GM19438 (cell line): ENCODE data around the gene NEUROG1.

Experiments
- ATAC-seq: cut with Tn5 transposase; IDR thresholded peaks from one replicate; pipeline ENCODE4 v1.9.1; 2021; ENCODE audit warnings: low read depth; ENCODE audit not compliant: unreplicated experiment

The NEUROG1 gene

GRCh38 chr5:135535820-135536801, at the start of gene NEUROG1:
NEUROG1 (minus strand) TSS chr5:135535964; CDS start chr5:135535690, 274 bp downstream.
- ATAC-seq = no peak

- no peak for ATAC-seq
Observed at GRCh38 chr5:135584918-135585317, 49.2 kb upstream of the NEUROG1 start.

GRCh38 chr5:135584276-135584675, 48.5 kb upstream of the NEUROG1 start:
- ATAC-seq = no peak

GRCh38 chr5:135582099-135582781, 46.5 kb upstream of the NEUROG1 start:
- ATAC-seq = no peak

GRCh38 chr5:135578685-135579341, 43.0 kb upstream of the NEUROG1 start, which contains the start of gene CXCL14:
CXCL14 (minus strand) TSS chr5:135578991; CDS start chr5:135578778, 213 bp downstream.
- ATAC-seq = no peak

GRCh38 chr5:135578305-135578684, 42.5 kb upstream of the NEUROG1 start:
- no peak for ATAC-seq

- no peak for ATAC-seq
Observed at GRCh38 chr5:135577421-135577820, 41.7 kb upstream of the NEUROG1 start.

- ATAC-seq = no peak
Observed at GRCh38 chr5:135576075-135576599, 40.4 kb upstream of the NEUROG1 start.

- ATAC-seq = no peak
Observed at GRCh38 chr5:135574493-135574892, 38.7 kb upstream of the NEUROG1 start.

- ATAC-seq = no peak
Observed at GRCh38 chr5:135571902-135572301, 36.1 kb upstream of the NEUROG1 start.

- no peak for ATAC-seq
Observed at GRCh38 chr5:135571066-135571609, 35.4 kb upstream of the NEUROG1 start.

GRCh38 chr5:135570453-135570764, 34.6 kb upstream of the NEUROG1 start:
- ATAC-seq = no peak

GRCh38 chr5:135569755-135570452, 34.1 kb upstream of the NEUROG1 start:
- no peak for ATAC-seq

- ATAC-seq = no peak
Observed at GRCh38 chr5:135568923-135569360, 33.2 kb upstream of the NEUROG1 start.

GRCh38 chr5:135568246-135568645, 32.5 kb upstream of the NEUROG1 start:
- no peak for ATAC-seq

- no peak for ATAC-seq
Observed at GRCh38 chr5:135567661-135568060, 31.9 kb upstream of the NEUROG1 start.

- ATAC-seq = no peak
Observed at GRCh38 chr5:135566422-135567400, 30.9 kb upstream of the NEUROG1 start.

- ATAC-seq = no peak
Observed at GRCh38 chr5:135565725-135566421, 30.1 kb upstream of the NEUROG1 start.
